GM12892 (cell line): ENCODE data around the gene ADCY1.

ENCODE experiments used
- DNase-seq: peaks from one replicate; pipeline ENCODE4 v3.0.0; 2011; ENCODE audit not compliant: insufficient read length
- FAIRE-seq: peaks from 2 replicates; lab custom pipeline; 2011; peaks lifted over from hg19 to GRCh38; lab: Jason Lieb, UNC
- POLR2A ChIP-seq: IDR thresholded peaks from 2 replicates; pipeline ENCODE4 v1.6.1; 2011; ENCODE audit warnings: low read depth, low read length, control low read depth
- POLR2AphosphoS5 ChIP-seq: IDR thresholded peaks from 2 replicates; pipeline ENCODE4 v1.6.1; 2011; ENCODE audit warnings: low read depth, low read length, control low read depth
- TAF1 ChIP-seq: IDR thresholded peaks from 2 replicates; pipeline ENCODE4 v1.6.1; 2011; ENCODE audit warnings: low read depth, mild to moderate bottlenecking, control low read depth, low read length, borderline replicate concordance

ADCY1 gene

GRCh38 chr7:45712057-45712689 is 138.0 kb downstream of the ADCY1 start:
- no peak for FAIRE-seq
- TF ChIP-seq TAF1 (no peak), POLR2AphosphoS5 (no peak), POLR2A (no peak)
- DNase-seq: no peak

GRCh38 chr7:45712872-45713668 is 138.9 kb downstream of the ADCY1 start:
- no peak for TF ChIP-seq TAF1
- no peak for DNase-seq
- no peak for FAIRE-seq

- TF ChIP-seq TAF1 (no peak), POLR2AphosphoS5 (no peak), POLR2A (no peak)
- no peak for FAIRE-seq
- DNase-seq: no peak
Measured at GRCh38 chr7:45713669-45714520, 139.7 kb downstream of the ADCY1 start.

GRCh38 chr7:45714521-45714820 is 140.3 kb downstream of the ADCY1 start:
- no peak for FAIRE-seq
- DNase-seq: no peak
- TF ChIP-seq TAF1 (no peak), POLR2AphosphoS5 (no peak), POLR2A (no peak)

- DNase-seq (no peak), FAIRE-seq (no peak)
Measured at GRCh38 chr7:45715471-45716352, 141.5 kb downstream of the ADCY1 start.

GRCh38 chr7:45716380-45717203 is 142.4 kb downstream of the ADCY1 start:
- DNase-seq (no peak), FAIRE-seq (no peak)
- no peak for TF ChIP-seq TAF1
- TF ChIP-seq POLR2AphosphoS5: no peak
- TF ChIP-seq POLR2A: no peak

More at GRCh38 chr7:45715471-45716352, 141.5 kb downstream of the ADCY1 start:
- TF ChIP-seq POLR2A: no peak
- TF ChIP-seq POLR2AphosphoS5: no peak
- TF ChIP-seq TAF1: no peak

GRCh38 chr7:45717537-45718235 is 143.5 kb downstream of the ADCY1 start:
- FAIRE-seq: no peak
- no peak for DNase-seq
- TF ChIP-seq POLR2AphosphoS5 (no peak), POLR2A (no peak), TAF1 (no peak)

- no peak for FAIRE-seq
- no peak for DNase-seq
- TF ChIP-seq TAF1 (no peak), POLR2A (no peak), POLR2AphosphoS5 (no peak)
Measured at GRCh38 chr7:45718464-45719330, 144.5 kb downstream of the ADCY1 start.

- DNase-seq (no peak), FAIRE-seq (no peak)
- TF ChIP-seq TAF1: no peak
- no peak for TF ChIP-seq POLR2AphosphoS5
- TF ChIP-seq POLR2A: no peak
Measured at GRCh38 chr7:45720989-45721388, 146.8 kb downstream of the ADCY1 start.
